ENCODE measurements around the gene CNIH2.

Gene CNIH2

DNA sequence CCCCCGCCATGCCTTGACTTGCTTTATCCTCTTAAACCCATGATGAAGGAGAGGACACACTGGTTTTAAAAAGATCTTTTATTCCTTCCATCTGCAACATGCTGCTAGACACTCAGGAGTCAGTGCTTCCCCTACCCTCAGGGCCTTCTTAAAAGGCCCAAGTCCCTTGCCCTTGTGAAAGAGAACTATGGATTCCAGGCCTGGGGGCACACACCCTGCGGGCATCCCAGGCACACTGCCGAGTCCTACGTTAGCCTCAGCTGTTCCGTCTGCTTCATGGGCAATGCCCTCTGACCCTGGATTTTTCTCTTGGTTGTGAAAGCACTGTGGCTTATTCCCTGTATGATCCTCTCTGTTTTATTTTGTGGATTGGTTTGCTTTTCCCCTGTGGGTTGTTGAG lies 44.7 kb upstream of the CNIH2 start:
- no peak overlapping the region for H3K4me3 ChIP-seq (ENCODE audit: low read depth, low read length)
- DNase-seq (ENCODE audit: low read depth, low spot score), result no peak
- in situ Hi-C loops (cut with HindIII; ENCODE audit: low sequenced_read_pairs), result no loop called here
- TF ChIP-seq CTCF (IDR thresholded peaks at IDR 0.05; ENCODE audit: low read depth, low read length), result no peak

GRCh38 chr11:66235141-66235540 lies 42.8 kb upstream of the CNIH2 start:
- DNase-seq (ENCODE audit: low read depth, low spot score), result no peak
- no peak for TF ChIP-seq CTCF (IDR thresholded peaks at IDR 0.05; ENCODE audit: low read depth, low read length)
- in situ Hi-C loops (cut with HindIII; ENCODE audit: low sequenced_read_pairs), result no loop called here
- no peak overlapping the region for H3K4me3 ChIP-seq (ENCODE audit: low read depth, low read length)

GRCh38 chr11:66237867-66238266 lies 40.1 kb upstream of the CNIH2 start:
- DNase-seq (ENCODE audit: low read depth, low spot score), result no peak
- in situ Hi-C loops (cut with HindIII; ENCODE audit: low sequenced_read_pairs), result no loop called here
- TF ChIP-seq CTCF (IDR thresholded peaks at IDR 0.05; ENCODE audit: low read depth, low read length), result no peak
- no peak overlapping the region for H3K4me3 ChIP-seq (ENCODE audit: low read depth, low read length)

DNA sequence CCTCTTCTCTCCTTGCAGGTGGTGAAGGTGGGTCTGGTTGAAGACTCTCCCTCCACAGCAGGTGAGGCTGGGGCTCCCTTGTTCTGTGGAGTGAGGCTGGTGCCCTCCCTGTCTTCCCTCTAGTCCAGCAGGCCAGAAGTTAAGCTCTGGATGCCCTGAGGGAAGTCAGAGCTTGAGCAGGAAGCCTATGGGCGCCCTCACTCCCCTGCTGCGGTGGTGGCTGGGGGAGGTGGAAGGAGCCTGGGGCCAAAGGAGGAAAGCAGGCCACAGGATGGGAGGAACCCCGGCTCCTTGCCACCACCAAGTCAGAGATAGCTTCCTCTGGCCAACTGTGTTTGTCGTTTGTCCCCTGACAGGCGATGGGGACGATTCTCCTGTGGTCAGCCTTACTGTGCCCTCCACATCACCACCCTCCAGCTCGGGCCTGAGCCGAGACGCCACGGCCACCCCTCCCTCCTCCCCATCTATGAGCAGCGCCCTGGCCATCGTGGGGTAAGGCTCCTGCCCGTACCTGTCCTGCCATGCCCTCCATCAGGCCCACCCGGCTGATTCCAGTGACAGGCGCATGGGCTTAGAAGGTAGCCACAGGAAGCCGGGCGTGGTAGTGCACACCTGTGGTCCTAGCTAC lies 39.1 kb upstream of the CNIH2 start:
- no peak overlapping the region for H3K4me3 ChIP-seq (ENCODE audit: low read depth, low read length)
- in situ Hi-C loops (cut with HindIII; ENCODE audit: low sequenced_read_pairs), result no loop called here
- TF ChIP-seq CTCF (IDR thresholded peaks at IDR 0.05; ENCODE audit: low read depth, low read length), result no peak
- no peak for DNase-seq (ENCODE audit: low read depth, low spot score)

- no peak for DNase-seq (ENCODE audit: low read depth, low spot score)
- no peak overlapping the region for H3K4me3 ChIP-seq (ENCODE audit: low read depth, low read length)
- in situ Hi-C loops (cut with HindIII; ENCODE audit: low sequenced_read_pairs), result no loop called here
- no peak for TF ChIP-seq CTCF (IDR thresholded peaks at IDR 0.05; ENCODE audit: low read depth, low read length)
Measured at GRCh38 chr11:66239511-66239910, 38.5 kb upstream of the CNIH2 start.

DNA sequence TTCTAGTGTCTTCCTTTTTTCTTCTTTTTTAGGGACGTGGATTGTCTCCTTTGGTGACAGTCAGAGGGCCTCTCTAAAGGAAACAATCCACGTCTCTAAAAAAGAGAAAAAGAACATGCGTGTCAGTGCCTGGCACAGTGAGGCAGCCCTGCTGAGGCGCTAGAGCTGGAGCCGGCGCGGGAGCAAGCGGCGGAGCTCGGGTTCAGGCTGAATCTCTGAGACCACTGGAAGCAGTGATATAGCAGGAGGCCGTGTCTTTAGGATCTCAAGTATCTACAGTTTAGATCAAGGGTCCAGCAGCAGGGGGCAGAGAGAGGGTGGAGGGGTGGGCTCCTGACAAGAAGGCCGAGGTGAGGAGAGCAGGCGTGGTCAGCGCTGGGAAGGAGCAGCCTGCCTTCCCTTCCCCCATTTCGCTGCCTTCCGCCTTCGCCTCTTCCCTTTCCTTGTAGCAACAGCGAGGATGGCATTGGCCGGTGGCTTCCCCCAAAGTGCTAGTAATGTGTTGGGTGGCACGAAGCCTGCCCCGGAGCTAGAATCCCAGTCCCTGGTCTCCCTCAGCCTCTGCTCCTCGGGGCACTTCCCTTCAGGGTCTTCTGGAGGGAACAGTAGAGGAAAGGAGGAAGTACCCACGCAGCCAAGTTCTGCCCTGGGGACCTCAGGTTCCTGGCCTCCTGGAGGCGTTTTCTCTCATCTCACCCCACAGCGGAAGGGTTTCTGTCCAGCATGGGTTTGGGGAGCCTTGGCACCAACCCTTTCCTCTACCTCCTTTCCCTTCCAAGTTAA lies 37.8 kb upstream of the CNIH2 start:
- in situ Hi-C loops (cut with HindIII; ENCODE audit: low sequenced_read_pairs), result no loop called here
- no peak for DNase-seq (ENCODE audit: low read depth, low spot score)
- no peak overlapping the region for H3K4me3 ChIP-seq (ENCODE audit: low read depth, low read length)
- no peak for TF ChIP-seq CTCF (IDR thresholded peaks at IDR 0.05; ENCODE audit: low read depth, low read length)
